ENCODE measurements around the gene PDE1A. TPM values are rescaled to one million over a fixed set of nuclear protein-coding genes. Genes with fewer than 3 reads are reported as not detected.

PDE1A gene
- total RNA-seq, 1 donor from 2014 or later, result 14.5 TPM

- TF ChIP-seq POLR2A (IDR thresholded peaks at IDR 0.05), result no peak
- no peak for TF ChIP-seq CTCF (IDR thresholded peaks at IDR 0.05)
- no peak for TF ChIP-seq POLR2AphosphoS5 (IDR thresholded peaks at IDR 0.05; ENCODE audit: insufficient read depth in 1 of 2, low read depth in 1 of 2)
- Histone ChIP-seq H3K27me3 (no peaks in the 10 kb centered on the region), H3K9me3 (no peaks in the 10 kb centered on the region), H3K36me3 (no peaks in the 10 kb centered on the region), H3K4me3 (no peak overlapping the region), H3K27ac (no peak overlapping the region), H3K4me1 (no peaks in the 10 kb centered on the region)
- DNase-seq (ENCODE audit: extremely low spot score in 2 of 2), result no peak
- intact Hi-C loops (cut with DNase I), result no loop called here
Observed at GRCh38 chr2:182103526-182103925, 323.3 kb downstream of the PDE1A start.

GRCh38 chr2:182101263-182101662, 325.6 kb downstream of the PDE1A start:
- no peak for TF ChIP-seq POLR2A (IDR thresholded peaks at IDR 0.05)
- TF ChIP-seq CTCF (IDR thresholded peaks at IDR 0.05), result no peak
- TF ChIP-seq POLR2AphosphoS5 (IDR thresholded peaks at IDR 0.05; ENCODE audit: insufficient read depth in 1 of 2, low read depth in 1 of 2), result no peak
- Histone ChIP-seq H3K27ac (no peak overlapping the region), H3K4me3 (no peak overlapping the region), H3K4me1 (no peaks in the 10 kb centered on the region), H3K9me3 (no peaks in the 10 kb centered on the region), H3K36me3 (no peaks in the 10 kb centered on the region), H3K27me3 (no peaks in the 10 kb centered on the region)
- DNase-seq (ENCODE audit: extremely low spot score in 2 of 2), result no peak
- intact Hi-C loops (cut with DNase I), result no loop called here

- no peak overlapping the region for H3K27ac ChIP-seq
- H3K36me3 ChIP-seq, result no peaks in the 10 kb centered on the region
- no peaks in the 10 kb centered on the region for H3K4me1 ChIP-seq
- intact Hi-C loops (cut with DNase I), result no loop called here
- H3K4me3 ChIP-seq, result no peak overlapping the region
- H3K27me3 ChIP-seq, result no peaks in the 10 kb centered on the region
- no peak for TF ChIP-seq POLR2A (IDR thresholded peaks at IDR 0.05)
- no peak for TF ChIP-seq POLR2AphosphoS5 (IDR thresholded peaks at IDR 0.05; ENCODE audit: insufficient read depth in 1 of 2, low read depth in 1 of 2)
- TF ChIP-seq CTCF (IDR thresholded peaks at IDR 0.05), result no peak
- no peaks in the 10 kb centered on the region for H3K9me3 ChIP-seq
- DNase-seq (ENCODE audit: extremely low spot score in 2 of 2), result no peak
Observed at GRCh38 chr2:182098648-182099047, 328.2 kb downstream of the PDE1A start.

- no peaks in the 10 kb centered on the region for H3K27me3 ChIP-seq
- intact Hi-C loops (cut with DNase I), result no loop called here
- no peaks in the 10 kb centered on the region for H3K9me3 ChIP-seq
- no peak for TF ChIP-seq POLR2A (IDR thresholded peaks at IDR 0.05)
- H3K4me3 ChIP-seq, result no peak overlapping the region
- no peak for DNase-seq (ENCODE audit: extremely low spot score in 2 of 2)
- no peaks in the 10 kb centered on the region for H3K4me1 ChIP-seq
- H3K27ac ChIP-seq, result no peak overlapping the region
- no peaks in the 10 kb centered on the region for H3K36me3 ChIP-seq
Observed at GRCh38 chr2:182097571-182098164, 329.2 kb downstream of the PDE1A start.

- no peak overlapping the region for H3K27ac ChIP-seq
- no peak overlapping the region for H3K4me3 ChIP-seq
- H3K27me3 ChIP-seq, result no peaks in the 10 kb centered on the region
- H3K36me3 ChIP-seq, result no peaks in the 10 kb centered on the region
- no peaks in the 10 kb centered on the region for H3K9me3 ChIP-seq
- no peak for DNase-seq (ENCODE audit: extremely low spot score in 2 of 2)
- TF ChIP-seq POLR2AphosphoS5 (IDR thresholded peaks at IDR 0.05; ENCODE audit: insufficient read depth in 1 of 2, low read depth in 1 of 2), result no peak
- no peak for TF ChIP-seq POLR2A (IDR thresholded peaks at IDR 0.05)
- no peak for TF ChIP-seq CTCF (IDR thresholded peaks at IDR 0.05)
- intact Hi-C loops (cut with DNase I), result loop anchor here (2.0 kb wide), 1 partner anchor 38 kb away; no protein-coding TSS in a partner anchor
- H3K4me1 ChIP-seq, result no peaks in the 10 kb centered on the region
Observed at GRCh38 chr2:182090486-182090885, 336.4 kb downstream of the PDE1A start.

Small RNAs within 50 kb of the gene (small RNA-seq; reads per million reads assigned to genes)
- gene RN7SL267P, result not detected
